HEK293T (cell line): ENCODE results near the gene STK40.

Experiments used
- CTCF ChIA-PET: fragments of 350-600 bp; formaldehyde crosslinking; extraction: SDS; loops from one replicate; lab custom pipeline; 2021; ENCODE audit warnings: antibody characterized with exemption, inconsistent platforms; lab: Yijun Ruan, JAX
- POLR2A ChIA-PET: fragments of 350-600 bp; formaldehyde crosslinking; extraction: SDS; loops from one replicate; lab custom pipeline; 2020; ENCODE audit warnings: antibody characterized with exemption, inconsistent platforms; lab: Yijun Ruan, JAX
- DNase-seq: peaks from one replicate; pipeline ENCODE4 v3.0.0; 2012; ENCODE audit warnings: mixed read lengths; ENCODE audit errors: extremely low spot score
- ARNT ChIP-seq: fragments of 450-650 bp; IDR thresholded peaks from 2 replicates; pipeline ENCODE4 v1.6.1; 2017; ENCODE audit warnings: mild to moderate bottlenecking
- BHLHE40 ChIP-seq: fragments of 450-650 bp; IDR thresholded peaks from 2 replicates; pipeline ENCODE4 v1.6.1; 2016; ENCODE audit warnings: mild to moderate bottlenecking, moderate library complexity, borderline replicate concordance
- CTBP1 ChIP-seq: fragments of 450-650 bp; IDR thresholded peaks from 2 replicates; pipeline ENCODE4 v1.6.1; 2016; ENCODE audit warnings: borderline replicate concordance
- ELF4 ChIP-seq: fragments of 450-650 bp; IDR thresholded peaks from 2 replicates; pipeline ENCODE4 v1.6.1; 2017; ENCODE audit warnings: antibody characterized with exemption
- FOXA1 ChIP-seq: fragments of 450-650 bp; IDR thresholded peaks from 2 replicates; pipeline ENCODE4 v1.6.1; 2016; ENCODE audit warnings: mild to moderate bottlenecking
- FOXK2 ChIP-seq: fragments of 450-650 bp; IDR thresholded peaks from 2 replicates; pipeline ENCODE4 v1.6.1; 2016; ENCODE audit warnings: mild to moderate bottlenecking
- FOXM1 ChIP-seq: fragments of 450-650 bp; IDR thresholded peaks from 2 replicates; pipeline ENCODE4 v1.6.1; 2017; ENCODE audit warnings: mild to moderate bottlenecking, borderline replicate concordance
- HDGF ChIP-seq: fragments of 450-650 bp; IDR thresholded peaks from 2 replicates; pipeline ENCODE4 v1.6.1; 2017; ENCODE audit warnings: antibody characterized with exemption, borderline replicate concordance
- L3MBTL2 ChIP-seq: fragments of 450-650 bp; conservative IDR thresholded peaks from 2 replicates; pipeline ENCODE4 v1.6.1; 2016; ENCODE audit warnings: mild to moderate bottlenecking
- LEF1 ChIP-seq: fragments of 450-650 bp; IDR thresholded peaks from 2 replicates; pipeline ENCODE4 v1.6.1; 2017; ENCODE audit warnings: mild to moderate bottlenecking, borderline replicate concordance
- NFRKB ChIP-seq: fragments of 450-650 bp; IDR thresholded peaks from 2 replicates; pipeline ENCODE4 v1.6.1; 2016; ENCODE audit warnings: mild to moderate bottlenecking, moderate library complexity
- PKNOX1 ChIP-seq: fragments of 450-650 bp; IDR thresholded peaks from 2 replicates; pipeline ENCODE4 v1.6.1; 2016
- SP1 ChIP-seq: fragments of 450-650 bp; IDR thresholded peaks from 2 replicates; pipeline ENCODE4 v1.6.1; 2017
- SUZ12 ChIP-seq: fragments of 450-650 bp; IDR thresholded peaks from 2 replicates; pipeline ENCODE4 v1.6.1; 2016; ENCODE audit warnings: mild to moderate bottlenecking
- TARDBP ChIP-seq: fragments of 450-650 bp; IDR thresholded peaks from 2 replicates; pipeline ENCODE4 v1.6.1; 2016
- ZNF384 ChIP-seq: fragments of 450-650 bp; IDR thresholded peaks from 2 replicates; pipeline ENCODE4 v1.6.1; 2016

Gene STK40

GRCh38 chr1:36321119-36321951 is 64.4 kb downstream of the STK40 start:
- TF ChIP-seq NFRKB: no peak
- TF ChIP-seq HDGF: no peak
- no peak for TF ChIP-seq TARDBP
- no peak for TF ChIP-seq LEF1
- CTCF ChIA-PET: no interaction called here
- no peak for DNase-seq
- POLR2A ChIA-PET: interaction anchor here (0.8 kb wide), 1 partner anchor 65 kb away, joined by 4 read pairs; no protein-coding TSS in a partner anchor

- ChIA-PET POLR2A (no interaction called here), CTCF (no interaction called here)
- DNase-seq: no peak
- TF ChIP-seq FOXM1: no peak
- no peak for TF ChIP-seq SUZ12
- TF ChIP-seq NFRKB: no peak
- no peak for TF ChIP-seq ELF4
- no peak for TF ChIP-seq TARDBP
- no peak for TF ChIP-seq BHLHE40
- TF ChIP-seq FOXK2: no peak
- TF ChIP-seq PKNOX1: no peak
- no peak for TF ChIP-seq SP1
- TF ChIP-seq ZNF384: no peak
- no peak for TF ChIP-seq HDGF
- no peak for TF ChIP-seq FOXA1
- no peak for TF ChIP-seq ARNT
- TF ChIP-seq L3MBTL2: no peak
- TF ChIP-seq CTBP1: no peak
- no peak for TF ChIP-seq LEF1
Observed at GRCh38 chr1:36320767-36321118, 65.0 kb downstream of the STK40 start.

DNA sequence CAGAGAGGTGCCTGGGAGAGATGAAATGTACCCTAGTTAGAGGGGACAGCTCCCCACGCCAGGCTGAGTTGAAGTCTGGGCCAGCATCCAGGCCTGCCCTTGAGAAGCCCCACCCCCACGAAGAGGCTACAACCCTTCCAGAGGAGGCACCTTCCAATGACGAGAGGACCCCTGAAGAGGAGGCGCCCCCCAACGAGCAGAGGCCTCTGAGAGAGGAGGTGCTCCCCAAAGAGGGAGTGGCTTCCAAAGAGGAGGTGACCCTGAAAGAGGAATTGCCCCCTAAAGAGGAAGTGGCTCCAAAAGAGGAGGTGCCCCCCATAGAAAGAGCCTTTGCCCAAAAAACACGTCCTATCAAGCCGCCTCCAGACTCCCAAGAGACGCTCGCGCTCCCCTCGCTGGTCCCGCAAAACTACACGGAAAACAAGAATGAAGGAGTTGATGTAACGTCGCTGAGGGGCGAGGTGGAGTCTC is 65.4 kb downstream of the STK40 start:
- no peak for DNase-seq
- CTCF ChIA-PET: interaction anchor here (0.6 kb wide), 1 partner anchor 722 kb away, joined by 6 read pairs; no protein-coding TSS in a partner anchor
- no peak for TF ChIP-seq PKNOX1
- TF ChIP-seq ELF4: no peak
- no peak for TF ChIP-seq SUZ12
- TF ChIP-seq CTBP1: no peak
- no peak for TF ChIP-seq L3MBTL2
- TF ChIP-seq NFRKB: no peak
- no peak for TF ChIP-seq TARDBP
- no peak for TF ChIP-seq ZNF384
- TF ChIP-seq SP1: no peak
- no peak for TF ChIP-seq LEF1
- no peak for TF ChIP-seq ARNT
- no peak for TF ChIP-seq FOXK2
- TF ChIP-seq FOXM1: no peak
- TF ChIP-seq HDGF: no peak
- POLR2A ChIA-PET: no interaction called here

DNA sequence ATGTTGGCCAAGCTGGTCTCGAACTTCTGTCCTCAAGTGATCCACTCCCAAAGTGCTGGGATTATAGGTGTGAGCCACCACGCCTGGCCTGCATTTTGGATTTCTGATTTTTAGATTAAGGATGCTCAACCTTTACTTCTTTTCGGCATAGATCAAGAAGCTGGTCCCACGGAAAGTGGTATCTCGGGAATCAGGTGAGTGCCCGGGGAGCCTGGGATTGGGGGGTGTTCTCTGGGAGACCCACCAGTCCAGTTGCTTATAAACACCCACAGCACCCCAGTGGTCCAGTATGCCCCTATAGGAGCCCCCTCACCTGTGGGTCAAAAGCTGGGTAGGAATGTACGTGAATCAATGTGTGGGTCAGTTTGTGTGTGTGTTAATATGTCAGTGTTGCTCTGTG is 76.3 kb downstream of the STK40 start:
- CTCF ChIA-PET: no interaction called here
- POLR2A ChIA-PET: interaction anchor here (1.0 kb wide), 1 partner anchor 160 kb away, joined by 3 read pairs; the partner anchor contains the start of gene TRAPPC3
- DNase-seq: no peak
- TF ChIP-seq ZNF384: no peak
- no peak for TF ChIP-seq SUZ12
- TF ChIP-seq HDGF: no peak
- no peak for TF ChIP-seq SP1
- no peak for TF ChIP-seq ARNT
- no peak for TF ChIP-seq PKNOX1
- TF ChIP-seq FOXM1: no peak
- TF ChIP-seq LEF1: no peak
- TF ChIP-seq ELF4: no peak
- no peak for TF ChIP-seq TARDBP
- no peak for TF ChIP-seq FOXK2
- TF ChIP-seq L3MBTL2: no peak
- no peak for TF ChIP-seq BHLHE40

- ChIA-PET POLR2A (no interaction called here), CTCF (interaction anchor here (0.6 to 1.1 kb wide), 2 partner anchors 96 to 120 kb away, joined by 3 to 8 read pairs; no protein-coding TSS in a partner anchor)
- TF ChIP-seq FOXK2 (no peak), L3MBTL2 (no peak), SUZ12 (no peak), NFRKB (no peak), BHLHE40 (no peak), SP1 (no peak), CTBP1 (no peak), LEF1 (no peak), ZNF384 (no peak), HDGF (no peak), ARNT (no peak), ELF4 (no peak), FOXA1 (no peak), FOXM1 (no peak), PKNOX1 (no peak), TARDBP (no peak)
- no peak for DNase-seq
Observed at GRCh38 chr1:36307601-36308330, 78.0 kb downstream of the STK40 start.
